Measurements from ENCODE around the gene KCNQ1. TPM values are rescaled to one million over a fixed set of nuclear protein-coding genes. Genes with fewer than 3 reads are reported as not detected.

Gene KCNQ1
- total RNA-seq, 5 donors from 2014 or later (not counting 1 experiment from before 2014, with no cell fraction given): 20.9 to 32.9 (median 24.0) TPM

GRCh38 chr11:2641623-2642022 is 196.8 kb downstream of the KCNQ1 start:
- Histone ChIP-seq H3K27ac (ENCODE audit: low read length) (no peak overlapping the region), H3K27me3 (replicated peaks in 1 of 2; ENCODE audit: control insufficient read depth in 2 of 2, extremely low read depth in 1 of 2, insufficient read depth in 2 of 2, low read length in 1 of 2) (peaks cover 0 to 5% of the 10 kb centered on the region in 2 experiments), H3K4me1 (ENCODE audit: control insufficient read depth in 1 of 2, extremely low read depth in 1 of 2, insufficient read depth in 2 of 2, low read length in 2 of 2) (no peaks in the 10 kb centered on the region), H3K4me3 (ENCODE audit: control insufficient read depth in 1 of 2, extremely low read depth in 1 of 2, low read length in 1 of 2) (no peak overlapping the region), H3K9me3 (peaks cover 5% of the 10 kb centered on the region), H3K36me3 (ENCODE audit: control insufficient read depth in 2 of 2, extremely low read depth in 1 of 2, insufficient read depth in 1 of 2, low read length in 1 of 2) (peaks cover 0 to 5% of the 10 kb centered on the region in 2 donors)
- no peak overlapping the region for H3K27ac Mint-ChIP-seq
- DNase-seq (no peak), ATAC-seq (replicated peaks in 1 of 4) (no peak)
- no peaks in the 10 kb centered on the region for H3K4me1 Mint-ChIP-seq
- H3K36me3 Mint-ChIP-seq: peaks cover 79% of the 10 kb centered on the region
- ChIA-PET POLR2A (no interaction called here), CTCF (no interaction called here)
- H3K27me3 Mint-ChIP-seq: no peaks in the 10 kb centered on the region
- H3K4me3 Mint-ChIP-seq: no peak overlapping the region
- H3K9me3 Mint-ChIP-seq: peaks cover 28 to 71% (median 52%) of the 10 kb centered on the region in 3 donors
- no CpG with 5 or more reads among the region's 1 CpG for whole genome bisulfite sequencing (ENCODE audit: insufficient coverage)

- ChIA-PET CTCF (no interaction called here), POLR2A (no interaction called here)
- peaks cover 80% of the 10 kb centered on the region for H3K36me3 Mint-ChIP-seq
- no peak for DNase-seq
- no peaks in the 10 kb centered on the region for H3K4me1 Mint-ChIP-seq
- H3K27me3 Mint-ChIP-seq: no peaks in the 10 kb centered on the region
- Histone ChIP-seq H3K4me1 (ENCODE audit: control insufficient read depth in 1 of 2, extremely low read depth in 1 of 2, insufficient read depth in 2 of 2, low read length in 2 of 2) (no peaks in the 10 kb centered on the region), H3K27me3 (replicated peaks in 1 of 2; ENCODE audit: control insufficient read depth in 2 of 2, extremely low read depth in 1 of 2, insufficient read depth in 2 of 2, low read length in 1 of 2) (peaks cover 0 to 5% of the 10 kb centered on the region in 2 experiments), H3K36me3 (ENCODE audit: control insufficient read depth in 2 of 2, extremely low read depth in 1 of 2, insufficient read depth in 1 of 2, low read length in 1 of 2) (peaks cover 0 to 5% of the 10 kb centered on the region in 2 donors), H3K9me3 (peaks cover 5% of the 10 kb centered on the region), H3K27ac (ENCODE audit: low read length) (no peak overlapping the region), H3K4me3 (ENCODE audit: control insufficient read depth in 1 of 2, extremely low read depth in 1 of 2, low read length in 1 of 2) (no peak overlapping the region)
- H3K27ac Mint-ChIP-seq: no peak overlapping the region
- no CpG with 5 or more reads among the region's 3 CpGs for WGBS (ENCODE audit: insufficient coverage)
- H3K4me3 Mint-ChIP-seq: no peak overlapping the region
- no peak for ATAC-seq (replicated peaks in 1 of 4)
- peaks cover 34 to 78% (median 51%) of the 10 kb centered on the region in 3 donors for H3K9me3 Mint-ChIP-seq
Measured at GRCh38 chr11:2643746-2644145, 198.9 kb downstream of the KCNQ1 start.

- Mint-ChIP-seq H3K36me3 (peaks cover 81% of the 10 kb centered on the region), H3K27ac (no peak overlapping the region), H3K9me3 (peaks cover 42 to 83% (median 59%) of the 10 kb centered on the region in 3 donors), H3K4me1 (no peaks in the 10 kb centered on the region), H3K27me3 (no peaks in the 10 kb centered on the region), H3K4me3 (no peak overlapping the region)
- ChIA-PET CTCF (no interaction called here), POLR2A (no interaction called here)
- H3K36me3 ChIP-seq (ENCODE audit: control insufficient read depth in 2 of 2, extremely low read depth in 1 of 2, insufficient read depth in 1 of 2, low read length in 1 of 2): peaks cover 0 to 4% of the 10 kb centered on the region in 2 donors
- no peak for DNase-seq
- 80% methylated on average over 4 of the region's 4 CpGs for WGBS (ENCODE audit: insufficient coverage)
- no peak overlapping the region for H3K4me3 ChIP-seq (ENCODE audit: control insufficient read depth in 1 of 2, extremely low read depth in 1 of 2, low read length in 1 of 2)
- ATAC-seq (replicated peaks in 1 of 4): no peak
- H3K27ac ChIP-seq (ENCODE audit: low read length): no peak overlapping the region
- peaks cover 8% of the 10 kb centered on the region for H3K9me3 ChIP-seq
- peaks cover 0 to 5% of the 10 kb centered on the region in 2 experiments for H3K27me3 ChIP-seq (replicated peaks in 1 of 2; ENCODE audit: control insufficient read depth in 2 of 2, extremely low read depth in 1 of 2, insufficient read depth in 2 of 2, low read length in 1 of 2)
- no peaks in the 10 kb centered on the region for H3K4me1 ChIP-seq (ENCODE audit: control insufficient read depth in 1 of 2, extremely low read depth in 1 of 2, insufficient read depth in 2 of 2, low read length in 2 of 2)
Measured at GRCh38 chr11:2644844-2645778, 200.3 kb downstream of the KCNQ1 start.

- H3K27me3 Mint-ChIP-seq: no peaks in the 10 kb centered on the region
- Histone ChIP-seq H3K36me3 (ENCODE audit: control insufficient read depth in 2 of 2, extremely low read depth in 1 of 2, insufficient read depth in 1 of 2, low read length in 1 of 2) (no peaks in the 10 kb centered on the region), H3K27ac (ENCODE audit: low read length) (no peak overlapping the region), H3K4me3 (ENCODE audit: control insufficient read depth in 1 of 2, extremely low read depth in 1 of 2, low read length in 1 of 2) (no peak overlapping the region), H3K9me3 (peaks cover 13% of the 10 kb centered on the region), H3K4me1 (ENCODE audit: control insufficient read depth in 1 of 2, extremely low read depth in 1 of 2, insufficient read depth in 2 of 2, low read length in 2 of 2) (no peaks in the 10 kb centered on the region), H3K27me3 (replicated peaks in 1 of 2; ENCODE audit: control insufficient read depth in 2 of 2, extremely low read depth in 1 of 2, insufficient read depth in 2 of 2, low read length in 1 of 2) (peaks cover 0 to 5% of the 10 kb centered on the region in 2 experiments)
- ATAC-seq (replicated peaks in 1 of 4): no peak
- H3K4me1 Mint-ChIP-seq: peaks cover 0 to 4% (median 0%) of the 10 kb centered on the region in 3 donors
- peaks cover 43 to 82% (median 60%) of the 10 kb centered on the region in 3 donors for H3K9me3 Mint-ChIP-seq
- CTCF ChIA-PET: no interaction called here
- peaks cover 81% of the 10 kb centered on the region for H3K36me3 Mint-ChIP-seq
- WGBS (ENCODE audit: insufficient coverage): no CpG with 5 or more reads among the region's 1 CpG
- POLR2A ChIA-PET: no interaction called here
- H3K27ac Mint-ChIP-seq: no peak overlapping the region
- no peak for DNase-seq
- H3K4me3 Mint-ChIP-seq: no peak overlapping the region
Measured at GRCh38 chr11:2645779-2646118, 200.9 kb downstream of the KCNQ1 start.

GRCh38 chr11:2647167-2647566 is 202.4 kb downstream of the KCNQ1 start:
- ChIA-PET CTCF (interaction anchor here in 1 of 2 donors (0.6 kb wide), 1 partner anchor 14 kb away, joined by 3 read pairs; no protein-coding TSS in a partner anchor), POLR2A (no interaction called here)
- Histone ChIP-seq H3K9me3 (peaks cover 13% of the 10 kb centered on the region), H3K4me1 (ENCODE audit: control insufficient read depth in 1 of 2, extremely low read depth in 1 of 2, insufficient read depth in 2 of 2, low read length in 2 of 2) (no peaks in the 10 kb centered on the region), H3K27me3 (replicated peaks in 1 of 2; ENCODE audit: control insufficient read depth in 2 of 2, extremely low read depth in 1 of 2, insufficient read depth in 2 of 2, low read length in 1 of 2) (peaks cover 0 to 9% of the 10 kb centered on the region in 2 experiments), H3K36me3 (ENCODE audit: control insufficient read depth in 2 of 2, extremely low read depth in 1 of 2, insufficient read depth in 1 of 2, low read length in 1 of 2) (no peaks in the 10 kb centered on the region), H3K4me3 (ENCODE audit: control insufficient read depth in 1 of 2, extremely low read depth in 1 of 2, low read length in 1 of 2) (no peak overlapping the region), H3K27ac (ENCODE audit: low read length) (no peak overlapping the region)
- ATAC-seq (replicated peaks in 1 of 4) (no peak), DNase-seq (no peak)
- H3K36me3 Mint-ChIP-seq: peaks cover 77% of the 10 kb centered on the region
- no peaks in the 10 kb centered on the region for H3K27me3 Mint-ChIP-seq
- 100% methylated on average over 1 of the region's 1 CpG for WGBS (ENCODE audit: insufficient coverage)
- no peak overlapping the region for H3K4me3 Mint-ChIP-seq
- peaks cover 36 to 72% (median 49%) of the 10 kb centered on the region in 3 donors for H3K9me3 Mint-ChIP-seq
- no peak overlapping the region for H3K27ac Mint-ChIP-seq
- peaks cover 0 to 4% (median 0%) of the 10 kb centered on the region in 3 donors for H3K4me1 Mint-ChIP-seq

GRCh38 chr11:2647953-2648352 is 203.1 kb downstream of the KCNQ1 start:
- no peak overlapping the region for H3K27ac ChIP-seq (ENCODE audit: low read length)
- peaks cover 73% of the 10 kb centered on the region for H3K36me3 Mint-ChIP-seq
- H3K4me3 Mint-ChIP-seq: no peak overlapping the region
- H3K9me3 ChIP-seq: peaks cover 13% of the 10 kb centered on the region
- no peak overlapping the region for H3K27ac Mint-ChIP-seq
- CTCF ChIA-PET: no interaction called here
- peaks cover 0 to 9% of the 10 kb centered on the region in 2 experiments for H3K27me3 ChIP-seq (replicated peaks in 1 of 2; ENCODE audit: control insufficient read depth in 2 of 2, extremely low read depth in 1 of 2, insufficient read depth in 2 of 2, low read length in 1 of 2)
- H3K4me3 ChIP-seq (ENCODE audit: control insufficient read depth in 1 of 2, extremely low read depth in 1 of 2, low read length in 1 of 2): no peak overlapping the region
- H3K4me1 ChIP-seq (ENCODE audit: control insufficient read depth in 1 of 2, extremely low read depth in 1 of 2, insufficient read depth in 2 of 2, low read length in 2 of 2): no peaks in the 10 kb centered on the region
- no CpG with 5 or more reads among the region's 6 CpGs for WGBS (ENCODE audit: insufficient coverage)
- no peaks in the 10 kb centered on the region for H3K36me3 ChIP-seq (ENCODE audit: control insufficient read depth in 2 of 2, extremely low read depth in 1 of 2, insufficient read depth in 1 of 2, low read length in 1 of 2)
- DNase-seq (no peak), ATAC-seq (replicated peaks in 1 of 4) (no peak)
- POLR2A ChIA-PET: no interaction called here
- peaks cover 0 to 4% (median 0%) of the 10 kb centered on the region in 3 donors for H3K4me1 Mint-ChIP-seq
- H3K9me3 Mint-ChIP-seq: peaks cover 36 to 66% (median 44%) of the 10 kb centered on the region in 3 donors
- no peaks in the 10 kb centered on the region for H3K27me3 Mint-ChIP-seq

All from T-cell (primary cell).